PC-9 (cell line): Measurements from ENCODE around the gene ST6GALNAC2. TPM values are rescaled to one million over a fixed set of nuclear protein-coding genes. Genes with fewer than 3 reads are reported as not detected.
A peak's percentile ranks its signal among the peaks of the same experiment; 100 is the strongest.

ENCODE experiments used
- Bru-seq: library from RNA; stranded (reverse); fragments of 400-500 nt; gene quantifications from one replicate; lab custom pipeline; 2021; lab: Mats Ljungman, UMichigan
- BruChase-seq, 2 experiments: library from RNA; stranded (reverse); fragments of 400-500 nt; gene quantifications; one replicate each; lab custom pipeline; 2021; lab: Mats Ljungman, UMichigan
- BruUV-seq: library from RNA; stranded (reverse); fragments of 400-500 nt; replicated peaks from 2 replicates; lab custom pipeline; 2021; lab: Mats Ljungman, UMichigan
- CTCF ChIA-PET: fragments of 300-600 bp; sonication (Branson Sonifier 250); formaldehyde crosslinking; loops from one replicate; lab custom pipeline; 2022; ENCODE audit warnings: antibody characterized with exemption; lab: Charles Lee
- POLR2A ChIA-PET: fragments of 300-600 bp; sonication (Branson Sonifier 250); formaldehyde crosslinking; loops from one replicate; lab custom pipeline; 2022; ENCODE audit warnings: antibody characterized with exemption; ENCODE audit not compliant: unreplicated experiment; lab: Charles Lee
- DNase-seq, 2 experiments: peaks; one replicate each; pipeline versions ENCODE4 v3.0.0 to v3.0.0-alpha.2; 2015 to 2022; ENCODE audit warnings: mixed read lengths in 1 of 2
- H2AFZ ChIP-seq: fragments of 200-600 bp; sonication (generic); 2 replicates; pipeline ENCODE4 v1.8.1; 2017; ENCODE audit warnings: antibody characterized with exemption
- H3F3A ChIP-seq: fragments of 200-600 bp; sonication (generic); 2 replicates; pipeline ENCODE4 v1.8.1; 2017; ENCODE audit warnings: antibody characterized with exemption, mild to moderate bottlenecking, low read depth; ENCODE audit not compliant: insufficient read depth
- H3K27ac ChIP-seq: fragments of 200-600 bp; sonication (generic); 2 replicates; pipeline ENCODE4 v1.6.1; 2016; ENCODE audit warnings: mixed run types
- H3K27me3 ChIP-seq: fragments of 200-600 bp; sonication (generic); 2 replicates; pipeline ENCODE4 v1.6.1; 2016; ENCODE audit warnings: low read depth, mixed run types; ENCODE audit not compliant: insufficient read depth
- H3K36me3 ChIP-seq: fragments of 200-600 bp; sonication (generic); 2 replicates; pipeline ENCODE4 v1.6.1; 2016; ENCODE audit warnings: low read depth, mixed run types
- H3K4me1 ChIP-seq: fragments of 200-600 bp; sonication (generic); replicated peaks from 2 replicates; pipeline ENCODE4 v1.6.1; 2016; ENCODE audit warnings: mixed run types; ENCODE audit not compliant: insufficient read depth
- H3K4me2 ChIP-seq: fragments of 200-600 bp; sonication (generic); 2 replicates; pipeline ENCODE4 v1.6.1; 2017; ENCODE audit warnings: mixed run types
- H3K4me3 ChIP-seq: fragments of 200-600 bp; sonication (generic); 2 replicates; pipeline ENCODE4 v1.6.1; 2016; ENCODE audit warnings: mixed run types
- H3K79me2 ChIP-seq: fragments of 200-600 bp; sonication (generic); 2 replicates; pipeline ENCODE4 v1.6.1; 2017; ENCODE audit warnings: low read depth, mixed run types
- H3K9me2 ChIP-seq: fragments of 200-600 bp; sonication (generic); 2 replicates; pipeline ENCODE4 v1.8.1; 2017; ENCODE audit warnings: mild to moderate bottlenecking; ENCODE audit not compliant: insufficient read depth
- H3K9me3 ChIP-seq: fragments of 200-600 bp; sonication (generic); 2 replicates; pipeline ENCODE4 v1.8.1; 2016; ENCODE audit warnings: low read depth; ENCODE audit not compliant: insufficient read depth
- H4K20me1 ChIP-seq: fragments of 200-600 bp; sonication (generic); 2 replicates; pipeline ENCODE4 v1.8.1; 2017; ENCODE audit not compliant: insufficient read depth
- CTCF ChIP-seq: fragments of 200-600 bp; sonication (generic); conservative IDR thresholded peaks from 2 replicates; pipeline ENCODE4 v1.6.1; 2017; ENCODE audit warnings: mixed run types, antibody characterized with exemption, mild to moderate bottlenecking, moderate library complexity
- EZH2 ChIP-seq: fragments of 200-600 bp; sonication (generic); IDR thresholded peaks from 2 replicates; pipeline ENCODE4 v1.8.0; 2017; ENCODE audit warnings: antibody characterized with exemption, low read depth
- intact Hi-C: fragments of 100-400 bp; cut with micrococcal nuclease; formaldehyde crosslinking; loops from one replicate; pipeline ENCODE4 v1.10.0; 2022; ENCODE audit not compliant: unreplicated experiment
- long read RNA-seq: library from polyadenylated mRNA; stranded (forward); transcript quantifications from one replicate; pipeline ENCODE4 v2.0.0, GENCODE V29; 2022
- total RNA-seq: library from RNA; stranded (reverse); gene quantifications from 2 replicates; pipeline ENCODE4 v1.2.3, GENCODE V29; 2021

Gene ST6GALNAC2
- total RNA-seq (15.5 and 18.7 TPM in 2 replicates), Bru-seq, nascent RNA (percentile 51 among the genes with signal in this experiment), BruChase-seq, experiment 1, labeled RNA remaining after a 2-hour chase (percentile 54 among the genes with signal in this experiment), BruChase-seq, experiment 2, labeled RNA remaining after a 6-hour chase (percentile 58 among the genes with signal in this experiment)
- long read RNA-seq, transcript ST6GALNAC2-201 (9 exons, 2,170 nt): major isoform, 16 of 35 reads
- long read RNA-seq, partial matches to known transcripts: 4 of 35 reads
- long read RNA-seq, other reads (novel, unspliced or antisense): 15 of 35 reads

- Histone ChIP-seq H3K4me1 (no peaks in the 10 kb centered on the region), H3K4me2 (peak within 1 kb of the TSS; percentile 75), H2AFZ (0 out of 2 replicates have a peak within 1 kb of the TSS, but pooled peaks have one; percentile 66), H3F3A (peaks cover 4% of the 10 kb centered on the region; the same call in 1 of the 2 replicates), H3K4me3 (peak within 1 kb of the TSS; percentile 52; the same call in 1 of the 2 replicates), H3K27ac (no peak within 1 kb of the TSS), H3K9me3 (no peaks in the 10 kb centered on the region), H3K9me2 (no peaks in the 10 kb centered on the region), H3K36me3 (no peaks in the 10 kb centered on the region), H4K20me1 (no peaks in the 10 kb centered on the region), H3K27me3 (no peaks in the 10 kb centered on the region), H3K79me2 (no peaks in the 10 kb centered on the region)
- ChIA-PET CTCF (interaction anchor here (0.5 to 1.6 kb wide), 7 partner anchors 16 to 835 kb away, joined by 3 to 13 read pairs (median 5); partner anchors contain the start of gene RHBDF2), POLR2A (interaction anchor here (0.5 to 0.9 kb wide), 8 partner anchors 9 to 233 kb away, joined by 3 to 27 read pairs (median 4); no protein-coding TSS in a partner anchor)
- DNase-seq: peak; percentile 59 to 94
- BruUV-seq: no TSS peak
- intact Hi-C loops: loop anchor here (1.0 kb wide), 1 partner anchor 27 kb away; no protein-coding TSS in a partner anchor
- TF ChIP-seq EZH2 (no peak), CTCF (no peak; the same call in 1 of the 2 replicates)
Measured at GRCh38 chr17:76585649-76586593, at the start of gene ST6GALNAC2. ST6GALNAC2 (minus strand) TSS chr17:76585860; CDS start chr17:76585808, 52 bp downstream.

- ChIA-PET POLR2A (interaction anchor here (0.5 kb wide), 1 partner anchor 101 kb away, joined by 24 read pairs; no protein-coding TSS in a partner anchor), CTCF (no interaction called here)
- intact Hi-C loops: no loop called here
- no peaks in the 10 kb centered on the region for H3K36me3 ChIP-seq
- no peak overlapping the region for H2AFZ ChIP-seq
- H3K4me3 ChIP-seq: no peak overlapping the region
- H3K9me2 ChIP-seq: no peaks in the 10 kb centered on the region
- H3K27ac ChIP-seq: no peak overlapping the region
- no peaks in the 10 kb centered on the region for H3K9me3 ChIP-seq
- BruUV-seq: no TSS peak
- no peak for DNase-seq
- H3F3A ChIP-seq: 0 out of 2 replicates have a peak, but pooled peaks cover 3% of the 10 kb centered on the region
- H3K27me3 ChIP-seq: no peaks in the 10 kb centered on the region
- no peaks in the 10 kb centered on the region for H4K20me1 ChIP-seq
- no peaks in the 10 kb centered on the region for H3K79me2 ChIP-seq
- no peak for TF ChIP-seq EZH2
- no peak for TF ChIP-seq CTCF
- no peaks in the 10 kb centered on the region for H3K4me1 ChIP-seq
- H3K4me2 ChIP-seq: no peak overlapping the region
Measured at GRCh38 chr17:76635039-76635438, 49.4 kb upstream of the ST6GALNAC2 start.
